HG02840 (cell line): ENCODE results near the gene MAP3K15.

Experiments used
- ATAC-seq: cut with Tn5 transposase; IDR thresholded peaks from one replicate; pipeline ENCODE4 v1.9.1; 2021; ENCODE audit warnings: mild to moderate bottlenecking, moderate library complexity, moderate number of reproducible peaks; ENCODE audit not compliant: unreplicated experiment, low FRiP score

The MAP3K15 gene

DNA sequence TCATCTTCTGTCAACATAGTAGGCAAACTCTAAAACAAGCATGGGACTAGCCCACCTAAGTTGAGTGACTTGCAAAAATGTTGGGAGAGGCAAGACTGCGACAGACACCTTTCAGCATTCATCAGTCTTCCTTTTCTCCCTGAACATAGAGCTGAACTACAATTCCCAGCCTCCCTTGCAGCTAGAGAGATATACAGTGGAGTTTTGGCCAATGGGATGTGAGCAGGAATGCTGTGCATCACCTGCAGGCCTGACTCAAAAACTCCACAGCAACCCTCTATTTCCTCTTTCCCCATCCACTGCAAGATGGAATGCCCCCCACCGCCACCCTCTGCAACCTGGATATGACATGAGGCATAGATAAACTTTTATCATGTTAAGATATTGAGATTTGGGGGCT is 105.0 kb downstream of the MAP3K15 start:
- ATAC-seq, result no peak

DNA sequence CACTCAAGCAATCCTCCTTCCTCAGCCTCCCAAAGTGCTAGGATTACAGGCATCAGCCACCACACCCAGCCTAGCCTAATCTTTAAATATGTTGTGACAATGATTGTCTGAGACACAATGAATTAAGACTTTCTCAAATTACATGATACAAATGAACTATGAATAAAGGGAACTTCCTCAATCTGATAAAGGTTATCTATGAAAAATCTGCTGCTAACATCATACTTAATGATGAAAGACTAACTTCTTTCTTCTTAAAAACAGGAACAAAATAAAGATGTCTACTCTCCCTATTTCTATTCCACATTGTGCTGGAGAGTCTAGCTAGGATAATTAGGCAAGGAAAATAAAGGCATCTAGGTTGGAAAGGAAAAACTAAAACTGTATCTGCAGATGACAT is 111.6 kb downstream of the MAP3K15 start:
- ATAC-seq, result no peak

DNA sequence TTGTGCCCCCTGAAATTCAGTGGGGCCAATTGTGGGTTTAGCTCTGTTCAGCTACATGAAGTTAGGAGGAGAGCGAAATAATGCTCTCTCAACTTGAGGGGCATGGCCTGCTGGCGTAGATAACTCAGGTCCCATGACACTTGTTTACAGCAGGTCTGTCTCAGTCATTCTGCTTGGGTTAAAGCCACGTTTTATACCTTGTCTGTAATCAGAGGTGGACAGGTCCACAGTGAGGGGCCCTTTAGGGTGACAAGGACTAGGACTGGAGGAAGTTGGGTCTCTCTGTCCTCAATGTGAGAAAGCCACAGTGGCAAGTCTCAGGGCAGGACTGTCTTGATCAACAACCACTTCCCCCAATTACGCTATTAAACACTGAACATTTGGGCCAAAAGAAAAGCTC is 122.6 kb downstream of the MAP3K15 start:
- ATAC-seq, result no peak

DNA sequence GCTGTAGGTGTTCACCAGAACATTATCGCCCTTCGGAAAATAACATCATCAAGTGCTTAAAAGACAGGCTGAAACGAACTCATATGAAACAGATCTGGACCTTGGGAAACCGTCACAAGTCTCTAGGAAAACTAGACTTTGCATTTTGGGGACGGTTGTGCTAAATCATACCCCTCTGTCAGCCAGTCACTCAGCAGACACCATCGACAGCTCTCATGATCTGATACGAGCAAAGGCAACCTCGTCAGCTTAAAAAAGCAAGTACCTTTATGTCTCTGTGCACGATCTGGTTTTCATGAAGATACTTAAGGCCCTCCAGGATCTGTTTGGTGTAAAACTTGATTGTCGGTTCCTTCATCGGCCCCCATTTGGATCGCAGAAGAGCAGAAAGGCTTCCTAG is 123.2 kb downstream of the MAP3K15 start:
- ATAC-seq, result no peak

DNA sequence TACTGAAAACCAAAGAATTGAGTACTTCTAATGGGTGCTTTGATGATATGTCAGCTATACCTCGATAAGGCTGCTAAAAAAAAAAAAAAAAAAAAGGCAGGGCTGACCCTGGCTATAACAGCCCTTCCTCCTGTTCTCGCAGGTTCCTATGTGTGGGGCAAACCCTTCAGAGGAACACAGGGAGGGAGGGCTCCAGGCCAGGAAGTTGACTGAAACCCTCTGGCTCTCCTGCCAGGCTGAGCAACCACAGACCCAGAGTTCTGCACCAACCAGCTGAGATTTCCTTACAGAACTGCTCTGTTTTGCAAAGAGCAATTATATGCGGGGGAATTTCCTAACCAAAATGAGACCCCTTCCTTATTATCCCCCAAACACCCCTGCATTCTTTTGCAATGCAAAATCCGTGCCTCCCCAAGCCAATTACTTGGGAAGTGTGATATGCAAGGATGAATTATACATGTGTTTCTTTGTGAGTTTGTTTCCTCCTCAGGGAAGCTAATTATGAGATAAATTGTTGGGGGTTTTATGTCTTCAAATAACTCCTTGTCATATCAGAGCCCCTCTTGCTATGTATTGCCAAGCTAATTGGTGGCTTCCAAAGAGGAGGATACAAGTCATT is 126.0 kb downstream of the MAP3K15 start:
- ATAC-seq, result no peak

DNA sequence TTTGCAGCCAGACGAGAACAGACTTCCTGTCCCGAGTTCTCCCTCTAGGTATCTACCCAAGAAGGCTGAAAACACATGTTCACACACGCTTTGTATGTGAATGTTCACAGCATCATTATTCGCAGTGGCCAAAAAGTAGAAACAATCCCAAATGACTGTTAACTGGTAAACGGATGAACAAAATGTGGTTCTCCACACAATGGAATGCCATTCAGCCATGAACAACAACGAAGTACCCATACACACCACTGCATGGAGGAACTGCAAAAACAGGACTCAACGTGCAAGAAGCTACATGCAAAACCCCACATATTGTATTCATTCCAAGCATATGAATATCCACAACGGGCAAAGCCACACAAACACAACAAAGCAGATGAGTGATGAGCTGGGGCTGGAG is 126.6 kb downstream of the MAP3K15 start:
- no peak for ATAC-seq

DNA sequence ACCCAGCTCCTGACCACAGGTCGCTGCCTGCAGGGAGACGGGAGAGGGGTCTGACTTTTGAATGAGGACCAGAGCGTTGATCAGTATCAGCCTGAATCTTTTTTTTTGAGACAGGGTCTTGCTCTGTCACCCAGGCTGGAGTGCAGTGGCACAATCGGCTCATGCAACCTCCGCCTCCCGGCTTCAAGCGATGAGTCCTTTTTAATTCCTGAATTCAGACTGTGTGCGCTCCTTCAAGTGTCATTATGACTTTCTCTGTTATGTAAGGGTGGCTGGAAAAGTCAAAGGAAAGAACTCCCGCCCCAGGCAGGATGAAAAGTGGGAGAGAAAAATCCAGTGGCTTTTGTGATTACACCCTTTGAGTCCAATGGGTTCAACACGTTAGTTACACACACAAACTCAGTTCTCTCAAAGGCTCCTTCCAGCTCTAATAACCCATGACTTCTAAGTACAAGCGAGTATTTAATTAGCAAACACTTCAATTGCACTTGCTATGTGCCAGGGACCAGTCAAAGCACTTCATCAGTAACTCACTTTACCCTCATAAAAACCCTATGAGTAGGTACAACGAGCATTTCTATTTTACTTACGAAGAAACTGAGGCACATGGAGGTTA is 127.1 kb downstream of the MAP3K15 start:
- ATAC-seq, result no peak

DNA sequence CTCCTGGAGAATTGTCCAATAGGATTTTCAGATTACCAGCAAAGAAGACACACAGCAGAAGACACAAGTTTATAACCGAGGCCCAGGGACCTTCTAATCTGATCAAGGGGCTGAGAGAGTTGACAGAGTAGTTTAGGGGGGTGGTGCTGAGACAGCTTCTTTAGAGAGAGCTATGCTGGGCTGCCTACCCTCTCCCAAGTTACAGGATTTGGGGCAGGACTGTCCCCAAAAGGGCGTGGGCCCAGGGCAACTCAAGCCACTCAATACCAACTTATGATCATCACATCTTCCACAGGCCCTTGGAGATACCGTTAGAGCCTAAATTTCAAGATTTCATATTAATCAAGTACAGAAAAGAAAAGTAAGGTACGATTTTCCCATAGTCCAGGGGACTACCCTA is 128.6 kb downstream of the MAP3K15 start:
- no peak for ATAC-seq

DNA sequence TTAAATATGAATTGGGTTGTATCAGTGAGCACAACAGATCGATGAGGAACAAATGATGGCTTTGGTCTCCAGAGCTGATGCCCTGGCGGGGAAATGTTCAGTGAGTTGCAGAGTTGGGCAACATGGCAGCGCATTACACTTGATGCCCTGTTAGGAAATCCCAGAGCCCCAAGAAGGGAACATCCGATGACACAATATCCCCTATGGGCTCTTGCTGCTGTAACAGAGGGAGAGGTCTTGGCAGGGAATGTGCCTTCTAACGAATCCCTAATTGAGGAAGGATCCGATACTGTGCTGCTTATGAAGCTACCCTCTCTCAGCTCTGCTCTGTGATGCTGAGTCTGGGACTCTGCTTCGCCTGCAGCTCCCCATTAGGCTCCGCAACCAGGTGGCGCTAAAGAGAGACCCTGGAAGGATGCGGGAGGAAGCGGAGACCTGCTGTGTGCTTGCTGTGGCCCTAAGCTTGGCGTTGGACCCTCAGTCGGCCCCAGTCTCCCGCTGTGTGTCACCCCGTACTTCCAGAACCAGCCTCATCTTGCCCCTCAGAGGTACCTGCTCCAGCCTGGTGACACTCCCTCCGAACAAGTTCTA is 132.7 kb downstream of the MAP3K15 start:
- no peak for ATAC-seq

DNA sequence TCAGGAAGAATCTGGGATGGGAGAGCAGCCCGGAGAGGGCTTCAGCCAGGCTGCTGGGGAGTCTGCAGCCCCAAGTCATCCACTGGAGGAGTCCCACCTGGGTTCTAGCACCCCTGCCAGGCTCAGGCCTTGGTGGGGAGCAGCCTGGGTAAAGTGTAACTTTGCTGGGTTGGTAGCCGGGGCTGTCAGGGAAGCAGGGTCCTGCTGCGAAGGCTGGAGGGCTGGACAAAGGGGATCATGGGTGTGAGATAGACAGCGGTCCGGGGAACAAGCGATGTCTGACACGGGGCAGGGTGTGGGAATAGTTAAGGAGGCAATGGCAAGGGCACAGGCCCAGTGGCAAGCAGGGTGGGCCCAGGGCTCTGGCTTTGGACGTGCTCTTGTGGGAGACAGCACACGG is 134.0 kb downstream of the MAP3K15 start:
- ATAC-seq, result no peak

DNA sequence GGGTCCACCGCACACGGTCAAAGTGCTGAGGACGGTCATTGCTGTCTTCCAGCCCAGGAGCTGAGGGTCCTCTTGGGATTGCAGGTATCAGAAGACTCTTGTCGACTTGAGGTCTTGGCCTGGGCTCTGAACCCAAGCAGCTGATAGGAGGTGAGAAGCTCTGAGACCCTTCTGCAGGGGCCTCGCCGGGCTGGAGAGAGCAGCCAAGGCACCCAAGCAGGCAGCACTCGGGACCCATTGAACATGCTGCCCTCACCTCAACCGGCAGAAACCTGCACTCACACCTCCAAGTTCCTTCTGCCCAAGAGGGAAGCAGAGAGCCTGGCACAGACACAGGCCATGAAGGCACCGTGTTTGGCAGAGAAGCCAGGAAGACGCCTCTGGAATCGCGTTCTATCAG is 137.5 kb downstream of the MAP3K15 start:
- ATAC-seq, result no peak

DNA sequence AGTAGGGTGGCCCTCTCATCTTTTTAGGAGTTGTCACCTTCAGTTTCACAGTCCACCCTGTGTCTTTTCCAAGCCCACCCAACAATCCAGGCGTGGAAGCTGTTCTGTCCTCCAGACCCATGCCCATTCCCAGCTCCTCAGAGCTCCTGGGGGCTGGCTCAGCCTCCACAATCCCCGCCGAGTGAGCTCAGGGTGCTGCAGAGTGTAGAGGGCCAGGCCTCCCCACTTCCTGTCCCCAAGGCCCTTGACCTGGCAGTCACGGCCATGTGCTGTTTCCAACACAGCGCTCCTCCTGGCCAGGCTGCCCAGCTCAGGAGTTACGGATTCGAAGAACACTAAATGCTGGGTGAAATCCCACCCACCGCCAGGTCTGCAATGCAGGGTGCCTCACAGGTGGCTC is 139.8 kb downstream of the MAP3K15 start:
- ATAC-seq, result no peak

DNA sequence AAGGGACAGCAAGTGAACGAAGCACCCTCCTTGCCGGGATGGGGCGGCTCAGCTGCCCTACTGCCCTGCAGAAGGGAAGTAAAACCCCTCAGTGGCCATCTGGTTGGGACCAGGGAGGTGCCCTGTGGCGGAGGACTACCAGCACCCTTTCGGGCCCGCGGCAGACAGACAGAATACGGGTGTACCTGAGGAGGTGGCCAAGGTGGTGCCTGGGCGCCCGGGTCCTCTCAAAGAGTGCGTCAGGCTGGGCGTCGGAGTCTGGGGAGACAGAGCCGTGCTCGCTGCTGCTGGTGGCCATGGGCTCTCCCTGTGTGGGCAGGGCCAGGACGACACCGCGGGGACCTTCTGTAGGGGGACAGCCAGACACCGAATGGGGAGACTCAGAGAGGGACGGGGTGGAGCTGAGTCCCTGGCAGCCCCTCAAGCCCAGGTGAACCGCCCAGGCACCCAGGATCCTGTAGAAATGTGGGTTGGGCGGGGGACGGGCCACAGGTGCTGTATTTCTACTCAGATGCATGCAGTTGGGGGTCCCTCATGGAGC is 141.9 kb downstream of the MAP3K15 start:
- no peak for ATAC-seq

DNA sequence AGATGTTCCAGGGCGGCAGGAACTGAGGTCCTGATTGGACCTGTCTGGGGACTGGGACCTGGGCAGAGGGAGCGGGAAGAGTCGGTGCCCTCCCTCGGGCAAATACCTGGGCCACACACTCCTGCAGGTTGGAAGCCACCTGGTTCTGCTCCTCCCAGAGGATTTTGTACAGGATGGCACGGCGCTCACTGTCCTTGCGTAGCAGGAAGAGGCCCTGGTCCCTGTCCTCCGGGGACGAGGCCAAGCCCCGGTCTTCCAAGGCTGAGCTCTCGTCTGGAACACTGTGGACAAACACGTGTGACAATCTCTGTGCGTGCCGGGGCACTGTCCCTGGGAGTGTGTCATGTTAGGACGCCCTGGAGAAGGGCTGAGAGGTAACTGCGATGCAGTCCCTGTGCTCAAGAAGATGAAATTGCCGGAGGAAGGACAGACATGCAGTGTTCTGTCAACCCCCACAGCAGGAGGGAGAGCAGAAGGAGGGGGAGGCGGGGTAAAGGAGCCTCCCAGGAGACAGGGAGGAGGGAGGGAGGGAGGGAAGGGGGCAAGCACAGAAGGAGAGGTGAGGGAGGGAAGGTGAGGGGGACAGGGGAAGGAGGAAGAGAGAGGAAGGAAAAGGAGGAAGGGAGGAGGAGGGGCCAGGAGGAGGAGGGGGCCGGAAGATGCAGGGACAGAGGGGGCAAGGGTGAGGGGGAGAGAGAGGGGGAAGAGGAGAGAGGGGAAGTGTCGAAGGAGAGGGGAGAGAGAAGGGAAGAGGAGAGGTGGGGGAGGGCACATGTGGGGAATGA is 142.6 kb downstream of the MAP3K15 start:
- ATAC-seq, result no peak

DNA sequence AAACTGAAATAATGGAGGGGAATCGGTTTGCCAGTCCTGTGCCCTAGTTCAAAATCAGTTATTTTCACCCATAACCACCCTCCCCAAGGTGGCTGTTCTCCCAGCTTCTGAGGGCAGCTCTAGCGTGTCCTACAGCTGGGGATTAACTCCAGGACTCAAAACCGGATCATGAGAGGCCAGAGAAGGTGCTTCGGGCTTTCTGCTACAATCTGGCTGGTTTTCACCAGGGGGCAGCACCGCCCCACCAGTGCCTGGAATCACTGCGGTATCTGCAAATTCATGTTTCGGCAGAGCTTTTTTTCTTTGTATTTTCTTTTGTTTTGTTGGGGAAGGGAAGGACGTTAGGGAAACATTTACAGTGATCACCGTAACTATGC is 143.2 kb downstream of the MAP3K15 start:
- no peak for ATAC-seq

DNA sequence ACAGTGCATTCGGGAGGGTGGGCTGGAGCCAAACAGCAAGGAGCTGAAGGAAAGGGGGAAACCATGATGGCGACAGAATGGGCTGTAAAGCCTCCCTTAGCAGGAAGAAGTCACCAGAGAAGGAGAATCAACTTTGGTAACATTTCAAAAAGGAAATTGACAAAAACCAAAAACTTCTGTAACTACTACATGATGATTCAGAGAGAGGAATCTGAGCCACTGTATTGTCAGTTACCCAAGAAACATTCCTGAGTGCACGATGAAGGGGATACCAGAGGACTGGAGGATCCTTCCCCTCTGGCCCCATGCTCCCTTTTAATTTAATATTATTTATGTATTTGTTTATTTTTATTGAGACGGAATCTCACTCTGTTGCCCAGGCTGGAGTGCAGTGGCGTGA is 145.2 kb downstream of the MAP3K15 start:
- no peak for ATAC-seq

DNA sequence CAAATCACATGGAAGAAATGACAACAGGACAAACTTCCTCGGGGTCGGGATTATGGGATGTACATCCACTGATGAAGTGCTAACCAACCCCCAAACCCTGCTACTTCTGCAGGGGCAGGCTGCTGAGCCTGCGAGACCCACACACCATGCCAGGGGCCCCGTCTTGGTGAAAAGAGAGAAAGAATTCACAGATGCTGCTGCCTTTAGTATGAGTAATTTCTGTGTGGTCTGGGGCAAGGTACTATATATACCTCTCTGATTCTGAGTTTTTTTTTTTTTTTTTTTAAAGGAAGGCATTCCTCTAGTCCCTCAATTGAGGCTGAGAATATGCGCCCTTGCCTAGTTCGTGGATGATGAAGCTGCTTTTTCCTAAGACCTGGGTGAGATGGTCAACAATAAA is 146.7 kb downstream of the MAP3K15 start:
- ATAC-seq, result no peak

DNA sequence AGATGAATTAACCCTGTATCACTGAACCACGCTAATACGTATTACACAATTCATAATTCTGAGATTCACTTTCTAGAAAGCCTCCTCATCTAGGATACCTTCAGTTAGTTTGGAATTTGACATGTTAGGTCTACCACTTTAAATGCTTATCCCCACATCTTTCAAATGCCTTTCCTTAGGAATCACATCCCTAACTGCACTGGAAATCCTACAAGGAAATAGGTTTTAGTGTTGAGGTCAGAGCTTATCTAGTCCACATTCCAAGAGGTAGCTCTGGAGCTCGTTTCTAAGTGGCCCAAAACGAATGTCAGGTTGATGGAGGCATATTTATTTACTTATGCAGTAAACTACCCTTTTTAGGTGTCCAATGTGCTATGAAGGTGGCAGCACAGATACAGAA is 153.6 kb downstream of the MAP3K15 start:
- ATAC-seq, result no peak

DNA sequence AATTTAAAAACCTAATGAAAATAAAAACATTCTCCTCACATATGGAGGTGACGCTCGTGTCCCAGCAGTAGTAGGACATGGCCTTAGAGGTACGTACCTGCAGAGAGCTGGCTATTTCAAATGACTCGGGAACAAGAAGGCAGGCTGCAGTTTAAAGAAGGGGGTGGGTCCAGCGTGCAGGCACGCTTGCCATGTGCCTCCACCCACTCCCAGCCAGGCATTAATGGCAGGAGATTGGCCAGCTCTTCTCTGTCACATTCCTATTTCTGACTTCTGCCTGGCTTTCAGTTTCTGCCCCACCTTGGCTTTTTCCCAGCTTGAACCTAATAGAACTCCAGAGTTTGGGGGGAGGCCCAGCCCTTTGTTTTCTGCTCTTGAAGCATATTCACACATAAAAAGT is 154.4 kb downstream of the MAP3K15 start:
- ATAC-seq, result no peak

DNA sequence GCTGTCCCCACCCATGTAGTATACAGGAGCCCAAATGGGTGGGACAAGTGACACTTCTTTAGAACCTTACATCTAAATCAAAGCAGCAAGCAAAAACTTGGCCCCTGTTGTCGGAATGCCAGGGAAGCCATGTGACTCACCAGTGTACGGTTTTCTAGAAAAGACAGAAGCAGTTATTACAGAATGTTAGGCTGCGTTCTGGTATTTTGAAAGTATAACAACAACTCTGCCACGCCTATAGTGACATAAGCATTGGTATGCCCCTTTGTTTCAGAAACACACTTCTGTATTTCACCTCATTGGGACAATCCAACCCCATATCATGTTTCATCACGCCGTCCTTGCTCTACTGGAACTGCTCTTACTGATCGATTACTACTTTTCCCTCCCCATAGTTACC is 156.8 kb downstream of the MAP3K15 start:
- ATAC-seq, result no peak

DNA sequence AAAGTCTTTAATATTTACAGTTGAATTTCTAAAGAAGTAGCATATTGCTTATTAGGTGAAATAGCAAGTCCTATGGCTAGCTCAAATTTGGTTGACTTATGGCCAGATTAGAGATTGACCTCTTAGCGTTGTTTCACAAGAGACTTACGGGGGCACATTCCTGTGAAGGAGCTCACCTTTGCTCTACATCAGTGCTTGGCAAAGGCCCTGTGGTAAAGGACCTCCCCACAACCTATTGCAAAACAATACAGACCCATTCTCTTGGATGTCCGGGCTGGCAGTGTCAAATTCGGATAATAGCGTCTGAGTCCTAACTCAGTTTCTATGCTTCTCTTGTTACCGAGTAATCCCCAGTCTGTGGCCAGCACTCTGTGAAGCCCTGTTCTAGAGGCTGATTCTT is 160.7 kb downstream of the MAP3K15 start:
- ATAC-seq, result no peak
